ENCODE results near the gene KLHL4.
"Not testable (repeated sequence)": the region's sequence is repeated elsewhere in the genome, so short reads cannot be mapped to it uniquely, and the experiment has no call there.

Gene KLHL4

GRCh38 chrX:87517571-87518141 is at the start of gene KLHL4:
KLHL4 (plus strand) TSS chrX:87517802; CDS start chrX:87517894, 92 bp downstream.
- no peak within 1 kb of the TSS for H3K4me3 ChIP-seq (ENCODE audit: low read depth, low read length)
- peak; percentile 13 for DNase-seq (ENCODE audit: low read depth)

DNA sequence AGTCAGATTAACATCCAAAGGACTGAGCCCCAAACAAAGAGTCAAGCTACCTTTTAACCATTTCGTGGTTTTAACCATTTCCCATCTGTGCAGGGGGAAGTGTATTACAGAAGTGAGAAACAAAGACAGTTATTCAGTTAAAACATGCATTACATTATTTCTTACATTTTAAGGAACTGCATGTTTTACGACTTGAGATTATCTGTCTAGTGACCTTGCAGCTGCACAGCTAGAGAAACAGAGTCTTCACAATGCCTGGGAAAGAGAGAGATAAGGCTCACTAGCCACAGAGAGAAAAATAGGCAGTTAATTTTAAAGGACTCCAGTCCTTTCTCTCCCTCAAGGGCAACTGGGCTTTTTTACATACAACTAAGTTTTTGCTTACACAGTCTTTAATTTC is 48.7 kb upstream of the KLHL4 start:
- TF ChIP-seq, protein P1, sequence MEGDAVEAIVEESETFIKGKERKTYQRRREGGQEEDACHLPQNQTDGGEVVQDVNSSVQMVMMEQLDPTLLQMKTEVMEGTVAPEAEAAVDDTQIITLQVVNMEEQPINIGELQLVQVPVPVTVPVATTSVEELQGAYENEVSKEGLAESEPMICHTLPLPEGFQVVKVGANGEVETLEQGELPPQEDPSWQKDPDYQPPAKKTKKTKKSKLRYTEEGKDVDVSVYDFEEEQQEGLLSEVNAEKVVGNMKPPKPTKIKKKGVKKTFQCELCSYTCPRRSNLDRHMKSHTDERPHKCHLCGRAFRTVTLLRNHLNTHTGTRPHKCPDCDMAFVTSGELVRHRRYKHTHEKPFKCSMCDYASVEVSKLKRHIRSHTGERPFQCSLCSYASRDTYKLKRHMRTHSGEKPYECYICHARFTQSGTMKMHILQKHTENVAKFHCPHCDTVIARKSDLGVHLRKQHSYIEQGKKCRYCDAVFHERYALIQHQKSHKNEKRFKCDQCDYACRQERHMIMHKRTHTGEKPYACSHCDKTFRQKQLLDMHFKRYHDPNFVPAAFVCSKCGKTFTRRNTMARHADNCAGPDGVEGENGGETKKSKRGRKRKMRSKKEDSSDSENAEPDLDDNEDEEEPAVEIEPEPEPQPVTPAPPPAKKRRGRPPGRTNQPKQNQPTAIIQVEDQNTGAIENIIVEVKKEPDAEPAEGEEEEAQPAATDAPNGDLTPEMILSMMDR (IDR thresholded peaks at IDR 0.05; ENCODE audit: low read depth, low read length) = no peak
- TF ChIP-seq POLR2A (IDR thresholded peaks at IDR 0.05; ENCODE audit: extremely low read depth, insufficient read length) (no peak), MYC (IDR thresholded peaks at IDR 0.05; ENCODE audit: low read depth, low read length) (no peak)
- TF ChIP-seq, protein P2, sequence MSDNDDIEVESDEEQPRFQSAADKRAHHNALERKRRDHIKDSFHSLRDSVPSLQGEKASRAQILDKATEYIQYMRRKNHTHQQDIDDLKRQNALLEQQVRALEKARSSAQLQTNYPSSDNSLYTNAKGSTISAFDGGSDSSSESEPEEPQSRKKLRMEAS (IDR thresholded peaks at IDR 0.05; ENCODE audit: low read depth, low read length) = no peak
- peak; percentile 3 for DNase-seq (ENCODE audit: low read depth)
- no peak overlapping the region for H3K4me3 ChIP-seq (ENCODE audit: low read depth, low read length)

More at GRCh38 chrX:87517571-87518141, at the start of gene KLHL4:
- TF ChIP-seq, protein P2 (IDR thresholded peaks at IDR 0.05; ENCODE audit: low read depth, low read length) = no peak
- TF ChIP-seq, protein P1 (IDR thresholded peaks at IDR 0.05; ENCODE audit: low read depth, low read length) = no peak
- TF ChIP-seq POLR2A (IDR thresholded peaks at IDR 0.05; ENCODE audit: extremely low read depth, insufficient read length) (no peak), MYC (IDR thresholded peaks at IDR 0.05; ENCODE audit: low read depth, low read length) (no peak)

DNA sequence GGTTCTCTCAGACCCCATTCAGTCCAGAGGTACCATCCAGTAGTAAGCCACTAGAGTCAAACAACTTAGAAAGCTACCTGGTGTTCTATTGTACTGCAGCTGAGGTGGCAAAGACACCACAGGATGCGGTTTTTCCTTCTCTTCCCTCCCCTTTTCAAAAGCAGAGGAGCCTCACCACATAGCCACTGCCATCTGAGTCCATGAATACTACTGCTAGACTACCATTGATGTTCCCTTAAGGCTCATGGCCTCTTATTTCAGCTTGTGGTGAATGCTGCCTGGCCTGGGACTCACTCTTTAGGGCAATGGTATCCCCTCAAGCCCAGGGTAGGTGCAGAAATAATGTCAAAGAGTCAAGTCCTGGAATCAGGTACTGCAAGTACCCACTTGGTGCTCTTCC is 41.8 kb upstream of the KLHL4 start:
- DNase-seq (ENCODE audit: low read depth) = no peak
- no peak overlapping the region for H3K4me3 ChIP-seq (ENCODE audit: low read depth, low read length)
- TF ChIP-seq, protein P1 (IDR thresholded peaks at IDR 0.05; ENCODE audit: low read depth, low read length) = no peak
- no peak for TF ChIP-seq POLR2A (IDR thresholded peaks at IDR 0.05; ENCODE audit: extremely low read depth, insufficient read length)

DNA sequence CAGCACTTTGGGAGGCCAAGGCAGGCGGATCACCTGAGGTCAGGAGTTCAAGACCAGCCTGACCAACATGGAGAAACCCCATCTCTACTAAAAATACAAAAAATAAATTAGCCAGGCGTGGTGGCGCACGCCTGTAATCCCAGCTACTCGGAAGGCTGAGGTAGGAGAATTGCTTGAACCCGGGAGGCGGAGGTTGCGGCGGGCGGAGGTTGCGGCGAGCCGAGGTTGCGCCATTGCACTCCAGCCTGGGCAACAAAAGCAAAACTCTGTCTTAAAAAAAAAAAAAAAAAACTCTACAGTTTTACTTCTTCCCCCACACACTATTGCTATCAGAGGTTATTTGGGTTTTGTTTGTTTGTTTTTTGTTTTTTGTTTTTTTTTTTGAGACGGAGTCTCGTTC is 38.9 kb upstream of the KLHL4 start:
- H3K4me3 ChIP-seq (ENCODE audit: low read depth, low read length); DNase-seq (ENCODE audit: low read depth): not testable (repeated sequence)

DNA sequence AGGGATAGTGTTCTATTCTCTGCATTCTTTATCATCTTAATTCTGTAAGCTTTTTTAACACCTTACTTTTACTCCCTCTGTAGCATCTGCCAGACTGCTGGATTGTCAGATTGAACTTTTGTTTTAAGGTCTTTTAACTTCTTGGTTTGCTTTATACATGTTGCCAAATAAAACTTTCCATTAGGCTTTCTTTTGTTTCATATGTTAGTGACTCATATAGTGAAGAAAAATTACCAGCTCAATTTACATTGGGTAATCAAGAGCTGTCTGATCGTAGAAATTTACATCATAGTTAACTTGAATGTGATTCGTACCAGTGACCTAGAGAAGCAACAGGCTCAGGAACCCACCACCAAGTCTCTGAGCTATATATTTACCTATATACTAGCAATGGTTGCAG is 28.5 kb upstream of the KLHL4 start:
- TF ChIP-seq, protein P2 (IDR thresholded peaks at IDR 0.05; ENCODE audit: low read depth, low read length) = no peak
- TF ChIP-seq, protein P1 (IDR thresholded peaks at IDR 0.05; ENCODE audit: low read depth, low read length) = no peak
- no peak for TF ChIP-seq POLR2A (IDR thresholded peaks at IDR 0.05; ENCODE audit: extremely low read depth, insufficient read length)
- DNase-seq (ENCODE audit: low read depth) = no peak
- no peak overlapping the region for H3K4me3 ChIP-seq (ENCODE audit: low read depth, low read length)

DNA sequence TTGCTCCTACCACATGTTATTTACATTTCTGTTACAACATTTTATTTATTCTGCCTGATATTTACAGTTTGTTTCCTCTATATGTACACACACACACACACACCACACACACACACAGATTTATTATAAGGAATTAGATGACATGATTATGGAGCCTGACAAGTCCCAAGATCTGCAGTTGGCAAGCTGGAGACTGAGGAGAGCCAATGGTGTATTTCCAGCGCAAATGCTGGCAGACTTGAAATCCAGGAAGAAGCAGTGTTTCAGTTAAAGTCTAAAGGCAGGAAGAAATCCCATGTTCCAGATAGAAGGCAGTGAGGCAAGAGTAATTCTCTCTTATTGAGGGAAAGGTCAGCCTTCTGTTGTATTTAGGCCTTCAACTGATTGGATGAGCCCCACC is 1.8 kb upstream of the KLHL4 start:
- DNase-seq (ENCODE audit: low read depth) = no peak
- TF ChIP-seq, protein P2 (IDR thresholded peaks at IDR 0.05; ENCODE audit: low read depth, low read length) = no peak
- TF ChIP-seq, protein P1 (IDR thresholded peaks at IDR 0.05; ENCODE audit: low read depth, low read length) = no peak
- TF ChIP-seq POLR2A (IDR thresholded peaks at IDR 0.05; ENCODE audit: extremely low read depth, insufficient read length) (no peak), MYC (IDR thresholded peaks at IDR 0.05; ENCODE audit: low read depth, low read length) (no peak)
- H3K4me3 ChIP-seq (ENCODE audit: low read depth, low read length) = no peak overlapping the region

Data from NB4 (cell line).